DMS79 (cell line): ENCODE data around the gene PPID.
A peak's percentile ranks its signal among the peaks of the same experiment; 100 is the strongest.
"Not testable (repeated sequence)": the region's sequence is repeated elsewhere in the genome, so short reads cannot be mapped to it uniquely, and the experiment has no call there.

ENCODE experiments used
- DNase-seq: peaks from one replicate; lab custom pipeline; 2025; lab: John Stamatoyannopoulos, UW

The PPID gene

GRCh38 chr4:158722917-158723793 is at the start of gene PPID:
TSS of gene PPID (minus strand) at chr4:158723396. CDS start at chr4:158723288, 108 bp downstream.
- peak; percentile 26 for DNase-seq

- no peak for DNase-seq
Measured at GRCh38 chr4:158771776-158772175, 48.6 kb upstream of the PPID start.

GRCh38 chr4:158770671-158771070 is 47.5 kb upstream of the PPID start:
- no peak for DNase-seq

GRCh38 chr4:158769175-158769921 is 46.2 kb upstream of the PPID start:
- DNase-seq: no peak

- DNase-seq: peak; percentile 6
Measured at GRCh38 chr4:158768555-158769174, 45.5 kb upstream of the PPID start, which contains the start of gene FNIP2. TSS of gene FNIP2 (plus strand) at chr4:158769026. CDS start at chr4:158769213, 187 bp downstream.

GRCh38 chr4:158767451-158767850 is 44.3 kb upstream of the PPID start:
- DNase-seq: no peak

GRCh38 chr4:158766434-158767044 is 43.3 kb upstream of the PPID start:
- no peak for DNase-seq

- no peak for DNase-seq
Measured at GRCh38 chr4:158763462-158763861, 40.3 kb upstream of the PPID start.

- DNase-seq: no peak
Measured at GRCh38 chr4:158762553-158762952, 39.4 kb upstream of the PPID start.

GRCh38 chr4:158760866-158761265 is 37.7 kb upstream of the PPID start:
- DNase-seq: no peak

GRCh38 chr4:158759539-158759938 is 36.3 kb upstream of the PPID start:
- DNase-seq: not testable (repeated sequence)

GRCh38 chr4:158758703-158759102 is 35.5 kb upstream of the PPID start:
- DNase-seq: no peak

- no peak for DNase-seq
Measured at GRCh38 chr4:158758142-158758541, 34.9 kb upstream of the PPID start.

- no peak for DNase-seq
Measured at GRCh38 chr4:158756588-158756987, 33.4 kb upstream of the PPID start.

- DNase-seq: not testable (repeated sequence)
Measured at GRCh38 chr4:158755819-158756218, 32.6 kb upstream of the PPID start.

GRCh38 chr4:158754385-158755180 is 31.4 kb upstream of the PPID start:
- DNase-seq: no peak

GRCh38 chr4:158750379-158750778 is 27.2 kb upstream of the PPID start:
- DNase-seq: no peak

GRCh38 chr4:158746537-158746936 is 23.3 kb upstream of the PPID start:
- not testable (repeated sequence) for DNase-seq

GRCh38 chr4:158741326-158742021 is 18.3 kb upstream of the PPID start:
- no peak for DNase-seq

GRCh38 chr4:158739600-158739999 is 16.4 kb upstream of the PPID start:
- DNase-seq: no peak

GRCh38 chr4:158738866-158739265 is 15.7 kb upstream of the PPID start:
- no peak for DNase-seq
